ENCODE data around the gene ZNF385C.
"Not testable (repeated sequence)": the region's sequence is repeated elsewhere in the genome, so short reads cannot be mapped to it uniquely, and the experiment has no call there.

Gene ZNF385C, protein sequence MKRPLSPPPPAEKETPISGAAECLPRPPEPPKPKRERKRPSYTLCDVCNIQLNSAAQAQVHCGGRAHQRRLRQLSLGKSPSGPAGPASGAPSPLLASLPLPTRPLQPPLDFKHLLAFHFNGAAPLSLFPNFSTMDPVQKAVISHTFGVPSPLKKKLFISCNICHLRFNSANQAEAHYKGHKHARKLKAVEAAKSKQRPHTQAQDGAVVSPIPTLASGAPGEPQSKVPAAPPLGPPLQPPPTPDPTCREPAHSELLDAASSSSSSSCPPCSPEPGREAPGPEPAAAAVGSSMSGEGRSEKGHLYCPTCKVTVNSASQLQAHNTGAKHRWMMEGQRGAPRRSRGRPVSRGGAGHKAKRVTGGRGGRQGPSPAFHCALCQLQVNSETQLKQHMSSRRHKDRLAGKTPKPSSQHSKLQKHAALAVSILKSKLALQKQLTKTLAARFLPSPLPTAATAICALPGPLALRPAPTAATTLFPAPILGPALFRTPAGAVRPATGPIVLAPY

GRCh38 chr17:42097691-42098631 is at the start of gene ZNF385C:
Gene ZNF385C (minus strand): TSS chr17:42098473. CDS start chr17:42063056, 35,417 bp downstream.
- ChIA-PET POLR2A (ENCODE audit: low non-redundant PET) (no interaction called here), CTCF (interaction anchor here (0.7 to 1.2 kb wide), 2 partner anchors 31 to 58 kb away, joined by 3 read pairs; no protein-coding TSS in a partner anchor)
- H3K27ac ChIP-seq, result no peak within 1 kb of the TSS
- no peak for DNase-seq (ENCODE audit: low spot score)
- no peak for TF ChIP-seq CTCF (conservative IDR thresholded peaks at IDR 0.05; ENCODE audit: low read depth)

DNA sequence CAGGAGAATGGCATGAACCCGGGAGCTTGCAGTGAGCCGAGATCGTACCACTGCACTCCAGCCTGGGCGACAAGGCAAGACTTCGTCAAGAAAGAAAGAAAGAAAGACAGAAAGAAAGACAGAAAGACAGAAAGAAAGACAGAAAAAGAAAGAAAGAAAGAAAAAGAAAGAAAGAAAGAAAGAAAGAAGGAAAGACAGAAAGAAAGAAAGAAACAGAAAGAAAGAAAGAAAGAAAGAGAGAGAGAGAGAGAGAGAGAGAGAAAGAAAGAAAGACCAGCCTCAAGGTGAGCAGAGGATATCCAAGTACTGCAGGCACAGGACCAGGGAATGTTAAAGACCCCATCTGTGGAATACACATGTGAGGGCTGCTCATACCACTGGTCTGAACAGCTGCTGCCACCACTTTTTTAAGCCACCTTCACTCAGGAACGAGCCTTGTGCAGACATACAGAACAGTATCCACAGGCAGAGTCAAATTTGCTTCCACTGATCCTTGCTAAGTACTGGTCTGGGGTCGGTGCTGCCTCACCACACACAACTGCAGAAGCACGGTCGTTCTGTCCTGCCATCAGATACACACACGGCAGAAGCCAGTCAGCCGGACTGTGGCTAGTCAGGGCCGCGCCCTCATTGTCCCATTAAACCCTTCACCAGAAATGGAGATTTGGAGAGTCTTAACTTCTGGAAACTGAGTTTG is 48.8 kb upstream of the ZNF385C start:
- CTCF ChIA-PET, result no interaction called here
- DNase-seq (ENCODE audit: low spot score), result no peak
- no peak overlapping the region for H3K27ac ChIP-seq
- no peak for TF ChIP-seq CTCF (conservative IDR thresholded peaks at IDR 0.05; ENCODE audit: low read depth)
- POLR2A ChIA-PET (ENCODE audit: low non-redundant PET), result no interaction called here

GRCh38 chr17:42143138-42143537 is 44.9 kb upstream of the ZNF385C start:
- DNase-seq (ENCODE audit: low spot score); H3K27ac ChIP-seq; POLR2A ChIA-PET (ENCODE audit: low non-redundant PET): not testable (repeated sequence)
- CTCF ChIA-PET, result interaction anchor here (1.0 kb wide), 1 partner anchor 11 kb away, joined by 4 read pairs; no protein-coding TSS in a partner anchor

DNA sequence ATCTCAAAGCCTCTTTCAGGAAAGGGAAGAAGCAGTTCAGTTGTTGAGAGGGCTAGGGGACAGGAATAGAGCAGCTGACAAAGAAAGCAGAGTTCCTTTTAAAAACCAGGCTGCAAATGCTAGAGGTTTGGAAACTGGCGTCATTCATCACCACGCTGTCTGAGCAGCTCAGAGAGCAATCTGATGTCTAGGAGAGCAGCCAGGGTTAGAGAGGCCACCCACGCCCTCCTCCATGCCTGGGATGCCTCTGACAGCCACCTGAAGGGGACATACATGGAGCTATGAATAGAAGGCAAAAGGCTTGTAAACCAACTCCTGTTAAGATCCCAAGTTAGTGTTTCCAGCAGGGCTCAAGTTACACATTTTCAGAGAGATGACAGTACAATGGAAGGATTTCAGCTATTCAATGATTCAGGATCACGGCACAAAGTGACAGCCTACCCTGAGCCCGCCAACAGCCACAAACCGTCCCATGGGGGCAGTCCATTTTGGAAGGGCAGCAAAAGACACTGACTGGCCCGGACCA is 44.2 kb upstream of the ZNF385C start:
- ChIA-PET CTCF (interaction anchor here (1.0 kb wide), 1 partner anchor 10 kb away, joined by 4 read pairs; no protein-coding TSS in a partner anchor), POLR2A (ENCODE audit: low non-redundant PET) (no interaction called here)
- no peak for DNase-seq (ENCODE audit: low spot score)
- no peak overlapping the region for H3K27ac ChIP-seq
- TF ChIP-seq CTCF (conservative IDR thresholded peaks at IDR 0.05; ENCODE audit: low read depth), result no peak

GRCh38 chr17:42141382-42141781 is 43.1 kb upstream of the ZNF385C start:
- ChIA-PET POLR2A (ENCODE audit: low non-redundant PET) (no interaction called here), CTCF (no interaction called here)
- no peak for TF ChIP-seq CTCF (conservative IDR thresholded peaks at IDR 0.05; ENCODE audit: low read depth)
- no peak overlapping the region for H3K27ac ChIP-seq
- DNase-seq (ENCODE audit: low spot score), result no peak

DNA sequence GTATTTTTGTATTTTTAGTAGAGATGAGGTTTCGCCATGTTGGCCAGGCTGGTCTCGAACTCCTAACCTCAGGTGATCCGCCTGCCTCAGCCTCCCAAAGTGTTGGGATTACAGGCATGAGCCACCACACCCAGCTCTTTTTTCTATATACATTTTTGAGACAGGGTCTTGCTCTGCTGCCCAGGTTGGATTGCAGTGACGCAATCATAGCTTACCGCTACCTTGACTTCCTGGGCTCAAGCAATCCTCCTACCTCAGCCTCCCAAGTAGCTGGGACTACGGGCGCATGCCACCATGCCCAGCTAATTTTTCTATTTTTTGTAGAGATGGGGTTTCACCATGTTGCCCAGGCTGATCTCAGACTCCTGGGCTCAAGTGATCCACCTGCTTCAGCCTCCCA is 42.4 kb upstream of the ZNF385C start:
- DNase-seq (ENCODE audit: low spot score); CTCF ChIA-PET; H3K27ac ChIP-seq; POLR2A ChIA-PET (ENCODE audit: low non-redundant PET): not testable (repeated sequence)
